DOHH2 (cell line): Measurements from ENCODE around the gene RAD51B.

ENCODE experiments used
- CTCF ChIP-seq: fragments of 200-600 bp; sonication (generic); IDR thresholded peaks from one replicate; pipeline ENCODE4 v1.5.1; 2014; ENCODE audit warnings: antibody characterized with exemption, mild to moderate bottlenecking, low read depth, low read length; ENCODE audit not compliant: poor library complexity, severe bottlenecking
- EZH2phosphoT487 ChIP-seq: fragments of 200-600 bp; sonication (generic); IDR thresholded peaks from 2 replicates; pipeline ENCODE4 v1.6.1; 2017; ENCODE audit warnings: borderline replicate concordance, mild to moderate bottlenecking, antibody characterized with exemption, low read length, moderate library complexity, mixed read lengths

DNA sequence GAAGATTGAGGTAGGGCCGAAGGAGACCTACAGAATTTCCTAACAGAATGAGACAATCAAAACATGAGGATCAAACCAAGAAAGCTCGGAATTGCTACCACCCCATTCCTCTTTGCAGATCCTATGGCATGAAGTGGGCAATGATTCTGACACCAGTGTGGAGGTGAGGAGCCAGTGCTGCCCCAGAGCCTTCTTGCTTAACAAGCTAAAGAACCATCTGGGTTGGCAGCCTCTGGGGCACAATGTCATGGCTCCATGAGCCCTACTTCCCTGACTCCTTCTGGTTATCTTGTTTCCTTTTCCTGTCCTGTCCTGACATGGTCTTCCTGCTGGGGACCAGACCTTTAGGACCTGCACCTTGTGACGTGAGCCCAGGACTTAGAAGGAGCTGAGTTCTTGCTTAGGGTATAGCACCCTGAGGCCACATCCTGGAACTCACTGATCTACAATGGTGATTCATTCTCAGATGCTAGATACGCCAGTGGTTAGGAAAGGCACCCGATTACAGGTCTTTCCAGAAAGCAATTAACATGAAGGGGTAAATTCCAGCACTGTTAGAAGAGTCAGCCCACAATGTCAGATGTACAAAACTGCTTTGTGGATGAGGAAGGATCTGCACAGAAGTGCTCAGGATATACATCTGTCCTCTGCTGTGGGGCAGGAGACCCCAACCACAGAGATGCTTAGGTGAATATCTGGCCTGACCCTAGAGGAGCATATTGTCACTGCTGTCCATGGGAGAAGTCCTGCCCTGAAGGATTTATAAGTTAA lies 649.0 kb downstream of the RAD51B start:
- TF ChIP-seq CTCF = no peak
- TF ChIP-seq EZH2phosphoT487 = no peak
